Endothelial cell (in vitro differentiated cells): ENCODE results near the gene ANKRD7. TPM values are rescaled to one million over a fixed set of nuclear protein-coding genes. Genes with fewer than 3 reads are reported as not detected.

ENCODE experiments used
- DNase-seq: peaks from one replicate; pipeline ENCODE4 v3.0.0; 2021; ENCODE audit warnings: low spot score
- H3K27ac Mint-ChIP-seq: one replicate; pipeline ENCODE4 v1.8.0; 2021; ENCODE audit warnings: mixed read lengths, inconsistent platforms; ENCODE audit not compliant: unreplicated experiment
- H3K27me3 Mint-ChIP-seq: one replicate; pipeline ENCODE4 v1.8.0; 2021; ENCODE audit warnings: mild to moderate bottlenecking, moderate library complexity, mixed read lengths, inconsistent platforms; ENCODE audit not compliant: unreplicated experiment
- H3K36me3 Mint-ChIP-seq: one replicate; pipeline ENCODE4 v1.8.0; 2021; ENCODE audit warnings: mild to moderate bottlenecking, low read depth, mixed read lengths, inconsistent platforms; ENCODE audit not compliant: unreplicated experiment
- H3K4me1 Mint-ChIP-seq: one replicate; pipeline ENCODE4 v1.8.0; 2021; ENCODE audit warnings: mild to moderate bottlenecking, mixed read lengths, inconsistent platforms; ENCODE audit not compliant: unreplicated experiment
- H3K4me3 Mint-ChIP-seq: one replicate; pipeline ENCODE4 v1.8.0; 2021; ENCODE audit warnings: mild to moderate bottlenecking, mixed read lengths, inconsistent platforms; ENCODE audit not compliant: unreplicated experiment
- H3K9me3 Mint-ChIP-seq: one replicate; pipeline ENCODE4 v1.8.0; 2021; ENCODE audit warnings: mixed read lengths, inconsistent platforms; ENCODE audit not compliant: unreplicated experiment
- total RNA-seq: library from RNA; stranded (reverse); fragmentation: NEBNext Ultra II Directional; extraction: Animal tissue kit (Norgen Biotek cat#: 25700); gene quantifications from one replicate; pipeline ENCODE4 v1.2.1, GENCODE V29; 2021; ENCODE audit not compliant: unreplicated experiment
- TF ChIP-seq, protein P1 (sequence below): fragments of 200-600 bp; sonication (generic); IDR thresholded peaks from one replicate; pipeline ENCODE4 v1.5.0; 2021; ENCODE audit warnings: antibody characterized with exemption; ENCODE audit not compliant: unreplicated experiment

ANKRD7 gene
- total RNA-seq, 1 donor from 2014 or later: 2.8 TPM

DNA sequence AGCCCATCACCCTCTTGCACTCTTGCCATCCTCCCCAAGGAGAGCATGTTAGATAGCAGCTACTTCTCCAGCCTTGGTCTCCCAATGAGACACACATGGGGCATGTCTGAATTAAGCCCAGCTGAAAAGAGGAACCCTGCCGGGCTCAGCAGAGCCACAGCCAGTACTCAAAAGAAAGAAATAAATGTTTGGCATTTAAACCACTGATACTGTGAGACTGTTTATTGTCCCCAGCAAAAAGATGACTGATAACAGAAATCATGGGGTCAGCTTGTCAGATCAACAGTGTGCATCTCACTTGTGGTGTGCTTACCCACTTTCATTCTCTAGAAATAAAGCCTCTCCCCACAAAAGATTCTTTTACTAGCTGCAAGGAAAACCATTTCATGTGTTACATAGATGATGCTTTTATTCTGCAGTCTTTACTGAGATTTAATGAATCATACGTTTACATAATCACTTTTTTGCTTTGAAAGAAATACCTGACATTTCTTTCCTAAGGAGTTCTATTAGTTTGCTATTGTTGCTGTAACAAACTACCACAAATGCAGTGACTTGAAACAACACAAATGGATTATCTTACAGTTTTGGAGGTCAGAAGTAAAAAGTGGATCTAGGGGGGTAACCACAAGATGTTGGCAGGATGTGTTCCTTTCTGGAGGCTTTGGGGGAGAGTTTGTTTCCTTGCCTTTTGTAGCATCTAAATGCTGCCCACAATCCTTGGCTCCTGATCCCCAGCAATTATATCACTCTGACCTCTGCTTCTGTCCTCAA lies 20.9 kb downstream of the ANKRD7 start:
- Mint-ChIP-seq H3K4me3 (no peak overlapping the region), H3K27me3 (no peaks in the 10 kb centered on the region), H3K9me3 (no peaks in the 10 kb centered on the region), H3K4me1 (no peaks in the 10 kb centered on the region), H3K27ac (no peak overlapping the region), H3K36me3 (no peaks in the 10 kb centered on the region)
- no peak for DNase-seq
- TF ChIP-seq, protein P1, sequence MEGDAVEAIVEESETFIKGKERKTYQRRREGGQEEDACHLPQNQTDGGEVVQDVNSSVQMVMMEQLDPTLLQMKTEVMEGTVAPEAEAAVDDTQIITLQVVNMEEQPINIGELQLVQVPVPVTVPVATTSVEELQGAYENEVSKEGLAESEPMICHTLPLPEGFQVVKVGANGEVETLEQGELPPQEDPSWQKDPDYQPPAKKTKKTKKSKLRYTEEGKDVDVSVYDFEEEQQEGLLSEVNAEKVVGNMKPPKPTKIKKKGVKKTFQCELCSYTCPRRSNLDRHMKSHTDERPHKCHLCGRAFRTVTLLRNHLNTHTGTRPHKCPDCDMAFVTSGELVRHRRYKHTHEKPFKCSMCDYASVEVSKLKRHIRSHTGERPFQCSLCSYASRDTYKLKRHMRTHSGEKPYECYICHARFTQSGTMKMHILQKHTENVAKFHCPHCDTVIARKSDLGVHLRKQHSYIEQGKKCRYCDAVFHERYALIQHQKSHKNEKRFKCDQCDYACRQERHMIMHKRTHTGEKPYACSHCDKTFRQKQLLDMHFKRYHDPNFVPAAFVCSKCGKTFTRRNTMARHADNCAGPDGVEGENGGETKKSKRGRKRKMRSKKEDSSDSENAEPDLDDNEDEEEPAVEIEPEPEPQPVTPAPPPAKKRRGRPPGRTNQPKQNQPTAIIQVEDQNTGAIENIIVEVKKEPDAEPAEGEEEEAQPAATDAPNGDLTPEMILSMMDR: no peak

DNA sequence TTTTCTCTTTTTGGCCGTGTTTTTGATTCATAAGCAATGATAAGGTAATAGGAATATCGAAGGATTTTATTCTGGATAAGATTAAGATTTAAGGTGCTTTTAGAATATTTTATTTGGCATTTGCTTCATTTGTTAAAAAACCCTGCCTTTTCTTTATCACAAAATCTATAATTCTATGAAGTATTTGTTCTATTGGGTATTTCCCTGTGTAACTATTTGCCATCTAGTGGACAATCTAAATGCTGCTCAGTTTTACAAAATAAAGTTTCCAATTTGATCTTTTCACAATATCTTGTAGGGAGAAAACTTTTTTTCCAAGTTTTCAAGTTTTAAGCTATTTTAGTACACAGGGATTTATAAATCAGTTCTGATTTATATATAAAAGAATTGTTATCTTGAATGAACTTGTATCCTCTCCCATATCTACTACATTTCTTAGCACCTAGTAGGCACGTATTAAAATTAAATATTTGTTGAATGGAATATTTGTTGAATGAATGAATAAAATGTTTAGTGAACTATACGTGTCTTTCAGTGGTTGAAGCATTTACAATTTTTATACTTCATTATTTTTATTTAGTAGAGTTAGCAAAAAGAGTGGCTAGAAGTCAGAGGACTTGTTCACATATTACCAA lies 26.5 kb downstream of the ANKRD7 start:
- Mint-ChIP-seq H3K4me3 (no peak overlapping the region), H3K36me3 (no peaks in the 10 kb centered on the region), H3K27ac (no peak overlapping the region), H3K9me3 (no peaks in the 10 kb centered on the region), H3K4me1 (no peaks in the 10 kb centered on the region), H3K27me3 (no peaks in the 10 kb centered on the region)
- no peak for DNase-seq
- TF ChIP-seq, protein P1: peak; percentile 55

DNA sequence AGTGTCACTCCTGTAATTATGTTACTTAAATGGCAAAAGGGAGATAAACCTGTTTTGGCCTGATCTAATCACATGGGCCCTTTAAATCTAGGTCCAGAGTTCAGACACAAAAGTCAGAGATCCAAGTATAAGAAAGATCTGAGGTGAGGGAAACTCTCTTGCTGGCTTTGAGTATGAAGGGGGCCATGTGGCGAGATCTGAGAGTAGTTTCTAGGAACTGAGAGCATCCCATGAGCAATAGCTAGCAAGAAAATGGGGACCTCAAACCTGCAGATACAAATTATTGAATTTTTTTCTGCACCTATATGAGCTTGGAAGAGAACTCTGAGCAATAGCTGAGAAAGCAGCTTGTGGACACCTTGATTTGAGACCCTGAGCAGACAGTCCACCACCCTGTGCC lies 27.6 kb downstream of the ANKRD7 start:
- no peaks in the 10 kb centered on the region for H3K36me3 Mint-ChIP-seq
- H3K9me3 Mint-ChIP-seq: no peaks in the 10 kb centered on the region
- no peak overlapping the region for H3K27ac Mint-ChIP-seq
- no peak overlapping the region for H3K4me3 Mint-ChIP-seq
- TF ChIP-seq, protein P1: no peak
- no peaks in the 10 kb centered on the region for H3K4me1 Mint-ChIP-seq
- DNase-seq: no peak
- H3K27me3 Mint-ChIP-seq: no peaks in the 10 kb centered on the region

DNA sequence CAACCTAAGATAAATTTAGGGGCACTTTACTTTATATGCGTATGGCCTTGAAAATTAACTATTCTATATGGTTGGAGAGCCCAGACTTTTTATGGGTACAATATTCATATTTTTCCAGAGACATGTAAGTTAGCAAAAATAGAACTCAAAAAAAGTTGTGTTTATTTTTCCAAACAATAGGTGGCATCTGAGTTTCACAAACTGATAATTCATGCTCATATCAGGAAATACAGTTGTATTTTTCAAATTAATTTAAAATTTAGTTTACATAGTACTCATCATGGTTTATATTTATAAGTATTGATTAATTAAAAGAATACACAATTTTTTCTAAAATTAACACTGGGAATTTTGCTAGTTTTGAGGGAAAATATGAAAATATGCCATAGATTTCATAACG lies 34.6 kb downstream of the ANKRD7 start:
- no peaks in the 10 kb centered on the region for H3K9me3 Mint-ChIP-seq
- no peaks in the 10 kb centered on the region for H3K4me1 Mint-ChIP-seq
- H3K27me3 Mint-ChIP-seq: no peaks in the 10 kb centered on the region
- no peaks in the 10 kb centered on the region for H3K36me3 Mint-ChIP-seq
- H3K4me3 Mint-ChIP-seq: no peak overlapping the region
- TF ChIP-seq, protein P1: no peak
- no peak for DNase-seq
- H3K27ac Mint-ChIP-seq: no peak overlapping the region

DNA sequence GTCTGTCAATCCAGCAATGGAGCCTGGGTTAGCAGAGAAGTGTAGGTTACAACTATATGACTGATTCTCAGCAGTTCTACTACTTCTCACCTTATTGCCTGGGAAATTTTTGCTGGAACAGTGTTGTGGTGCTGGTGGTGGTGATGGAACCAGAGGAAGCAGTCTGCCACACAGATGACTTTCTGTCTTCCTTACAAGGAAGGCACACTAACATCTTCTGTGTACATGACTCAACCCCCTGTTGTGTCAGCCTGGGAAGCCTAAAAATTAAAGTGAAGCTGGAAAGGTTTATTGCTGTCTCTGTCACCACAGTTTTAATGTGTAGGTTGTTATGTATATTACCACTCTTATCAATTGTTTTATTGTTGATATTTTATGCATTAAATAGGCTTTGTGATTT lies 40.3 kb downstream of the ANKRD7 start:
- no peaks in the 10 kb centered on the region for H3K36me3 Mint-ChIP-seq
- no peak overlapping the region for H3K27ac Mint-ChIP-seq
- no peaks in the 10 kb centered on the region for H3K9me3 Mint-ChIP-seq
- no peaks in the 10 kb centered on the region for H3K27me3 Mint-ChIP-seq
- H3K4me3 Mint-ChIP-seq: no peak overlapping the region
- no peaks in the 10 kb centered on the region for H3K4me1 Mint-ChIP-seq
- TF ChIP-seq, protein P1: no peak
- no peak for DNase-seq
